Hematopoietic multipotent progenitor cell treated with erythropoietin and hydrocortisone succinate and interleukin-3 and kit ligand, for 4 days (in vitro differentiated cells): Measurements from ENCODE around the gene KASH5.
"Not testable (repeated sequence)": the region's sequence is repeated elsewhere in the genome, so short reads cannot be mapped to it uniquely, and the experiment has no call there.

Experiments used
- DNase-seq: peaks from one replicate; pipeline ENCODE4 v3.0.0-alpha.2; 2015

Gene KASH5

GRCh38 chr19:49362048-49362928, 25.8 kb upstream of the KASH5 start, which contains the start of gene TEAD2:
TEAD2 (minus strand) TSS chr19:49362416; CDS start chr19:49360075, 2,341 bp downstream.
- DNase-seq = no peak

- no peak for DNase-seq
Observed at GRCh38 chr19:49362929-49363267, 25.2 kb upstream of the KASH5 start.

GRCh38 chr19:49363268-49364082, 24.6 kb upstream of the KASH5 start, which contains the start of gene DKKL1:
DKKL1 (plus strand) TSS chr19:49363877; CDS start chr19:49363999, 122 bp downstream.
- peak; percentile 97 for DNase-seq

- no peak for DNase-seq
Observed at GRCh38 chr19:49364083-49364737, 23.8 kb upstream of the KASH5 start.

GRCh38 chr19:49366110-49366509, 21.9 kb upstream of the KASH5 start:
- DNase-seq = no peak

GRCh38 chr19:49368711-49369358, 19.2 kb upstream of the KASH5 start:
- DNase-seq = no peak

- DNase-seq = no peak
Observed at GRCh38 chr19:49371184-49371583, 16.9 kb upstream of the KASH5 start.

GRCh38 chr19:49373174-49373573, 14.9 kb upstream of the KASH5 start:
- not testable (repeated sequence) for DNase-seq

- DNase-seq = no peak
Observed at GRCh38 chr19:49374665-49375434, 13.2 kb upstream of the KASH5 start.

- DNase-seq = no peak
Observed at GRCh38 chr19:49378512-49378911, 9.5 kb upstream of the KASH5 start.

GRCh38 chr19:49380391-49380790, 7.7 kb upstream of the KASH5 start:
- no peak for DNase-seq

GRCh38 chr19:49382639-49383038, 5.4 kb upstream of the KASH5 start:
- no peak for DNase-seq

- no peak for DNase-seq
Observed at GRCh38 chr19:49383599-49383998, 4.5 kb upstream of the KASH5 start.

GRCh38 chr19:49389406-49389805, 1.4 kb downstream of the KASH5 start:
- DNase-seq = no peak

- DNase-seq = no peak
Observed at GRCh38 chr19:49390131-49390928, 2.3 kb downstream of the KASH5 start.

GRCh38 chr19:49390929-49391359, 2.9 kb downstream of the KASH5 start:
- peak; percentile 75 for DNase-seq

- DNase-seq = peak; percentile 88
Observed at GRCh38 chr19:49391581-49392399, 3.7 kb downstream of the KASH5 start.

- DNase-seq = no peak
Observed at GRCh38 chr19:49393881-49394280, 5.8 kb downstream of the KASH5 start.

GRCh38 chr19:49395581-49396407, 7.7 kb downstream of the KASH5 start:
- no peak for DNase-seq
